ENCODE measurements around the gene GALNT13. TPM values are rescaled to one million over a fixed set of nuclear protein-coding genes. Genes with fewer than 3 reads are reported as not detected.

GALNT13 gene
- total RNA-seq, 5 donors from 2014 or later (not counting 1 experiment from before 2014, with no cell fraction given): 0.10 to 0.47 TPM; not detected in 3

GRCh38 chr2:154480521-154480920 lies 608.8 kb downstream of the GALNT13 start:
- no peaks in the 10 kb centered on the region for H3K27me3 Mint-ChIP-seq
- no peak overlapping the region for H3K4me3 Mint-ChIP-seq
- ATAC-seq (replicated peaks in 1 of 4) (no peak), DNase-seq (no peak)
- ChIA-PET POLR2A (interaction anchor here in 1 of 2 donors (0.6 kb wide), 1 partner anchor 957 kb away, joined by 4 read pairs; no protein-coding TSS in a partner anchor), CTCF (no interaction called here)
- Histone ChIP-seq H3K9me3 (no peaks in the 10 kb centered on the region), H3K36me3 (ENCODE audit: control insufficient read depth in 2 of 2, extremely low read depth in 1 of 2, insufficient read depth in 1 of 2, low read length in 1 of 2) (no peaks in the 10 kb centered on the region), H3K27ac (ENCODE audit: low read length) (no peak overlapping the region), H3K27me3 (replicated peaks in 1 of 2; ENCODE audit: control insufficient read depth in 2 of 2, extremely low read depth in 1 of 2, insufficient read depth in 2 of 2, low read length in 1 of 2) (no peaks in the 10 kb centered on the region), H3K4me3 (ENCODE audit: control insufficient read depth in 1 of 2, extremely low read depth in 1 of 2, low read length in 1 of 2) (no peak overlapping the region), H3K4me1 (ENCODE audit: control insufficient read depth in 1 of 2, extremely low read depth in 1 of 2, insufficient read depth in 2 of 2, low read length in 2 of 2) (no peaks in the 10 kb centered on the region)
- H3K27ac Mint-ChIP-seq: no peak overlapping the region
- no peaks in the 10 kb centered on the region for H3K4me1 Mint-ChIP-seq
- no peaks in the 10 kb centered on the region for H3K36me3 Mint-ChIP-seq
- peaks cover 7 to 15% (median 10%) of the 10 kb centered on the region in 3 donors for H3K9me3 Mint-ChIP-seq
- WGBS (ENCODE audit: insufficient coverage): no CpG with 5 or more reads among the region's 1 CpG

- H3K27me3 ChIP-seq (replicated peaks in 1 of 2; ENCODE audit: control insufficient read depth in 2 of 2, extremely low read depth in 1 of 2, insufficient read depth in 2 of 2, low read length in 1 of 2): no peaks in the 10 kb centered on the region
- ChIA-PET POLR2A (no interaction called here), CTCF (no interaction called here)
- DNase-seq (no peak), ATAC-seq (replicated peaks in 1 of 4) (no peak)
- no peaks in the 10 kb centered on the region for H3K4me1 ChIP-seq (ENCODE audit: control insufficient read depth in 1 of 2, extremely low read depth in 1 of 2, insufficient read depth in 2 of 2, low read length in 2 of 2)
- Mint-ChIP-seq H3K9me3 (peaks cover 7 to 13% (median 10%) of the 10 kb centered on the region in 3 donors), H3K27me3 (no peaks in the 10 kb centered on the region), H3K4me1 (no peaks in the 10 kb centered on the region), H3K27ac (no peak overlapping the region), H3K36me3 (no peaks in the 10 kb centered on the region), H3K4me3 (no peak overlapping the region)
- no peak overlapping the region for H3K4me3 ChIP-seq (ENCODE audit: control insufficient read depth in 1 of 2, extremely low read depth in 1 of 2, low read length in 1 of 2)
- no CpG with 5 or more reads among the region's 2 CpGs for WGBS (ENCODE audit: insufficient coverage)
- no peaks in the 10 kb centered on the region for H3K36me3 ChIP-seq (ENCODE audit: control insufficient read depth in 2 of 2, extremely low read depth in 1 of 2, insufficient read depth in 1 of 2, low read length in 1 of 2)
- H3K27ac ChIP-seq (ENCODE audit: low read length): no peak overlapping the region
- H3K9me3 ChIP-seq: no peaks in the 10 kb centered on the region
Measured at GRCh38 chr2:154481336-154481735, 609.6 kb downstream of the GALNT13 start.

GRCh38 chr2:154484338-154485099 lies 612.8 kb downstream of the GALNT13 start:
- no peak for DNase-seq
- CTCF ChIA-PET: no interaction called here
- no CpG with 5 or more reads among the region's 4 CpGs for WGBS (ENCODE audit: insufficient coverage)
- H3K4me3 ChIP-seq (ENCODE audit: control insufficient read depth in 1 of 2, extremely low read depth in 1 of 2, low read length in 1 of 2): no peak overlapping the region
- Mint-ChIP-seq H3K9me3 (peaks cover 0 to 10% (median 7%) of the 10 kb centered on the region in 3 donors), H3K36me3 (no peaks in the 10 kb centered on the region), H3K4me3 (no peak overlapping the region), H3K27me3 (no peaks in the 10 kb centered on the region), H3K4me1 (no peaks in the 10 kb centered on the region), H3K27ac (no peak overlapping the region)
- no peaks in the 10 kb centered on the region for H3K27me3 ChIP-seq (replicated peaks in 1 of 2; ENCODE audit: control insufficient read depth in 2 of 2, extremely low read depth in 1 of 2, insufficient read depth in 2 of 2, low read length in 1 of 2)
- no peaks in the 10 kb centered on the region for H3K9me3 ChIP-seq
- POLR2A ChIA-PET: interaction anchor here in 1 of 2 donors (0.6 kb wide), 1 partner anchor 1160 kb away, joined by 3 read pairs; no protein-coding TSS in a partner anchor
- H3K27ac ChIP-seq (ENCODE audit: low read length): no peak overlapping the region
- H3K4me1 ChIP-seq (ENCODE audit: control insufficient read depth in 1 of 2, extremely low read depth in 1 of 2, insufficient read depth in 2 of 2, low read length in 2 of 2): no peaks in the 10 kb centered on the region
- no peaks in the 10 kb centered on the region for H3K36me3 ChIP-seq (ENCODE audit: control insufficient read depth in 2 of 2, extremely low read depth in 1 of 2, insufficient read depth in 1 of 2, low read length in 1 of 2)
- no peak for ATAC-seq (replicated peaks in 1 of 4)

GRCh38 chr2:154488801-154489200 lies 617.1 kb downstream of the GALNT13 start:
- H3K27ac Mint-ChIP-seq: no peak overlapping the region
- H3K27me3 Mint-ChIP-seq: no peaks in the 10 kb centered on the region
- no peaks in the 10 kb centered on the region for H3K4me1 Mint-ChIP-seq
- H3K9me3 Mint-ChIP-seq: peaks cover 0 to 3% (median 0%) of the 10 kb centered on the region in 3 donors
- no peak overlapping the region for H3K4me3 ChIP-seq (ENCODE audit: control insufficient read depth in 1 of 2, extremely low read depth in 1 of 2, low read length in 1 of 2)
- H3K9me3 ChIP-seq: no peaks in the 10 kb centered on the region
- H3K36me3 Mint-ChIP-seq: no peaks in the 10 kb centered on the region
- ChIA-PET POLR2A (no interaction called here), CTCF (no interaction called here)
- H3K27me3 ChIP-seq (replicated peaks in 1 of 2; ENCODE audit: control insufficient read depth in 2 of 2, extremely low read depth in 1 of 2, insufficient read depth in 2 of 2, low read length in 1 of 2): no peaks in the 10 kb centered on the region
- H3K4me1 ChIP-seq (ENCODE audit: control insufficient read depth in 1 of 2, extremely low read depth in 1 of 2, insufficient read depth in 2 of 2, low read length in 2 of 2): no peaks in the 10 kb centered on the region
- DNase-seq (no peak), ATAC-seq (replicated peaks in 1 of 4) (no peak)
- WGBS (ENCODE audit: insufficient coverage): 100% methylated on average over 2 of the region's 4 CpGs
- H3K27ac ChIP-seq (ENCODE audit: low read length): no peak overlapping the region
- H3K4me3 Mint-ChIP-seq: no peak overlapping the region
- H3K36me3 ChIP-seq (ENCODE audit: control insufficient read depth in 2 of 2, extremely low read depth in 1 of 2, insufficient read depth in 1 of 2, low read length in 1 of 2): no peaks in the 10 kb centered on the region

- DNase-seq: no peak
- no peaks in the 10 kb centered on the region for H3K36me3 Mint-ChIP-seq
- H3K27ac Mint-ChIP-seq: no peak overlapping the region
- no CpG with 5 or more reads among the region's 3 CpGs for WGBS (ENCODE audit: insufficient coverage)
- Histone ChIP-seq H3K27ac (ENCODE audit: low read length) (no peak overlapping the region), H3K27me3 (replicated peaks in 1 of 2; ENCODE audit: control insufficient read depth in 2 of 2, extremely low read depth in 1 of 2, insufficient read depth in 2 of 2, low read length in 1 of 2) (no peaks in the 10 kb centered on the region), H3K9me3 (no peaks in the 10 kb centered on the region), H3K4me3 (ENCODE audit: control insufficient read depth in 1 of 2, extremely low read depth in 1 of 2, low read length in 1 of 2) (no peak overlapping the region), H3K4me1 (ENCODE audit: control insufficient read depth in 1 of 2, extremely low read depth in 1 of 2, insufficient read depth in 2 of 2, low read length in 2 of 2) (no peaks in the 10 kb centered on the region), H3K36me3 (ENCODE audit: control insufficient read depth in 2 of 2, extremely low read depth in 1 of 2, insufficient read depth in 1 of 2, low read length in 1 of 2) (no peaks in the 10 kb centered on the region)
- POLR2A ChIA-PET: no interaction called here
- CTCF ChIA-PET: no interaction called here
- H3K27me3 Mint-ChIP-seq: no peaks in the 10 kb centered on the region
- H3K9me3 Mint-ChIP-seq: peaks cover 0 to 3% (median 0%) of the 10 kb centered on the region in 3 donors
- H3K4me1 Mint-ChIP-seq: no peaks in the 10 kb centered on the region
- no peak overlapping the region for H3K4me3 Mint-ChIP-seq
- no peak for ATAC-seq (replicated peaks in 1 of 4)
Measured at GRCh38 chr2:154489266-154489858, 617.6 kb downstream of the GALNT13 start.

GRCh38 chr2:154490530-154490929 lies 618.8 kb downstream of the GALNT13 start:
- DNase-seq (no peak), ATAC-seq (replicated peaks in 1 of 4) (no peak)
- Mint-ChIP-seq H3K9me3 (peaks cover 0 to 3% (median 0%) of the 10 kb centered on the region in 3 donors), H3K27me3 (no peaks in the 10 kb centered on the region), H3K27ac (no peak overlapping the region), H3K36me3 (no peaks in the 10 kb centered on the region), H3K4me1 (no peaks in the 10 kb centered on the region), H3K4me3 (no peak overlapping the region)
- Histone ChIP-seq H3K4me3 (ENCODE audit: control insufficient read depth in 1 of 2, extremely low read depth in 1 of 2, low read length in 1 of 2) (no peak overlapping the region), H3K9me3 (no peaks in the 10 kb centered on the region), H3K27me3 (replicated peaks in 1 of 2; ENCODE audit: control insufficient read depth in 2 of 2, extremely low read depth in 1 of 2, insufficient read depth in 2 of 2, low read length in 1 of 2) (no peaks in the 10 kb centered on the region), H3K27ac (ENCODE audit: low read length) (no peak overlapping the region), H3K4me1 (ENCODE audit: control insufficient read depth in 1 of 2, extremely low read depth in 1 of 2, insufficient read depth in 2 of 2, low read length in 2 of 2) (no peaks in the 10 kb centered on the region), H3K36me3 (ENCODE audit: control insufficient read depth in 2 of 2, extremely low read depth in 1 of 2, insufficient read depth in 1 of 2, low read length in 1 of 2) (no peaks in the 10 kb centered on the region)
- no CpG with 5 or more reads among the region's 1 CpG for WGBS (ENCODE audit: insufficient coverage)
- ChIA-PET POLR2A (interaction anchor here in 1 of 2 donors (0.6 kb wide), 1 partner anchor 342 kb away, joined by 3 read pairs; no protein-coding TSS in a partner anchor), CTCF (no interaction called here)
